GM04503 (cell line): ENCODE measurements around the gene GZMM.

Source experiments
- DNase-seq: peaks from one replicate; pipeline ENCODE4 v3.0.0-alpha.2; 2012; ENCODE audit warnings: low read depth

Gene GZMM

DNA sequence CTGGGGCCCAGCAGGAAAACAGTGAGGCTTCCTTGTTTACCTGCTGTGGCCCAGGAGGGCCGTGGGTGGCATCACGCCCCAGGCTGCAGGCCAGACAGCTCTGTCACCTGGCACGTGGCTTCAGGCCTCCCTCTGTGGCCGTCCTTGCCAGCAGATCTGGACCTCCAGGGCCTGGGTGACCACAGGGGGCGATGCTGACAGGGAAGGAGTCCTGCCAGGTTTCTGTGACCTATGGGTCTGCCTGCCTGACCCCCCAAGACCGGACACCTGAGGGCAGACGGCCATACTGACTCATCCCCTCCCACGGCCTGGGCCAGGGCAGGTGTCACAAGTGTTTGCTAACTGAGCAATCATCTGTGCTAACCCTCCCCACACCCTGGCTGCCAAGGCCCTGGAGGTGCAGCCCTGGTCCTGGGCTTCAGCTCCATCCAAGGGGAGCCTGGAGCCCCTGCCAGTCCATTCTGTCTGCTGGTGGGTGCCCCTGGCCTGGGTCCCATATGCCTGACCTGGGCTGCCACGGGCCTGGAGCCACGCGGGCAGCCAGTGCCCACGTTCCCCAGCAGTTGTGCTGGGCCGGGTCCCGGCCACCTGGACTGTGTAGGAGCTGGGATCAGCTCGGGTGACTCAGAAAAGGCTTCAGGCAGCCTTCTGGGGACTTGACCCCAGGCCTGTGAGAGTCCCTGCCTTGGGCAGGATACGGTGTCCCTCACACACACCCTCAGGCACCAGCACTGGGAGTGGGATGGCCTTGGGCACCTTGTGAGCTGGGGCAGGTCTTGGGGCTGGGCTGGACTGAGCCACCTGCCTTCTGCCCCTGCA, 8.6 kb upstream of the GZMM start:
- no peak for DNase-seq

DNA sequence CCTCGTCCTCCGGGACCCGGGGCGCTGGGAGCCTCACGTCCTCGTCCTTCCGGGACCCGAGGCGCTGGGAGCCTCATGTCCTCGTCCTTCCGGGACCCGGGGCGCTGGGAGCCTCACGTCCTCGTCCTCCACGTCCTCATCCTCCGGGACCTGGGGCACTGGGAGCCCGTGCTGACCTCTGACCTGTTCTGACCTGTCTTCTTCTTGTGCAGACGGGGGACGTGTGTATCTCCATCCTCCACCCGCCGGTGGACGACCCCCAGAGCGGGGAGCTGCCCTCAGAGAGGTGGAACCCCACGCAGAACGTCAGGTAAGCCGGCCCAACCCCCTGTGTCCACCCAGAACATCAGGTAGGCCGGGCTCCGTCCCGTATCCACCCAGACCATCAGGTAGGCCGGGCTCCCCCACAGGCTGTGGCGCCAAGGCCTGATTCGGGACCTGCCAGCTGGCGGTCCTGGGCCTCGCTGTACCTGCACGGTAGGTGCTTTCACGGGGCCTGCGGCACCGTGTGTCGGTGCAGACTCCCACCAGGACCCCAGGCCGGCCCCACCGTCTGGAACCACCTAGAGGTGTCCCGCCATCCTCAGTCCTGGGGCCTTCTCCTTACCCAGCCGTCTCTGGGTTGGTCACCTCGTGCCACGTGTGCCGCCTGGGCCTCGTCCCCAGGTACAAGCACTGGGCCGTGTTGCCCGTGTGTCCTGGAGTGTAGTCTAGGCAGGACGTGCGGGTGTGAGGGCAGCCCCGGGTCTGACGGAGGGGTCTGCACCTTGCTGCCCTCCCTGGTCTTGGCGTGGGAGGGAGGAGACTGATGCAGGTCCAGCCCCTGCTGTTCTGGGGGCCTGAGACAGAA, 7.6 kb upstream of the GZMM start:
- no peak for DNase-seq

DNA sequence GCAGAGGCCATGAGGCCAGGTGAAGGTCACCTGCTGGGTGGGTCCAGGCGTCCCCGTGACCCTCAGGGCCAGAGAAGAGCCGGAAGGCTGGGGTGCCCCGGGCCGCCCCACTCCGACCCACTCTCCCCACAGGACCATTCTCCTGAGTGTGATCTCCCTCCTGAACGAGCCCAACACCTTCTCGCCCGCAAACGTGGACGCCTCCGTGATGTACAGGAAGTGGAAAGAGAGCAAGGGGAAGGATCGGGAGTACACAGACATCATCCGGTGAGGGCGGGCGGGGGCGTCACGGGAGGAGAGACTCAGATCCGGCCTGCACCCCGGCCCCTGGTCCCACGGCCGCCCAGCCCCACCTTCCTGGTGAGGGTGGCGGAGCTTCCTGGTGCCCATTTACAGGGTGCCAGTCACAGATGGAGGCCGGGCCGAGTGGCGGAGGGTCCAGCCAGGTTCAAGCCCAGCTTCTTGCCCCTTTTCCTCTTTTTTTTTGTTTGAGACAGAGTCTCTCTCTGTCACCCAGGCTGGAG, 6.9 kb upstream of the GZMM start:
- no peak for DNase-seq

DNA sequence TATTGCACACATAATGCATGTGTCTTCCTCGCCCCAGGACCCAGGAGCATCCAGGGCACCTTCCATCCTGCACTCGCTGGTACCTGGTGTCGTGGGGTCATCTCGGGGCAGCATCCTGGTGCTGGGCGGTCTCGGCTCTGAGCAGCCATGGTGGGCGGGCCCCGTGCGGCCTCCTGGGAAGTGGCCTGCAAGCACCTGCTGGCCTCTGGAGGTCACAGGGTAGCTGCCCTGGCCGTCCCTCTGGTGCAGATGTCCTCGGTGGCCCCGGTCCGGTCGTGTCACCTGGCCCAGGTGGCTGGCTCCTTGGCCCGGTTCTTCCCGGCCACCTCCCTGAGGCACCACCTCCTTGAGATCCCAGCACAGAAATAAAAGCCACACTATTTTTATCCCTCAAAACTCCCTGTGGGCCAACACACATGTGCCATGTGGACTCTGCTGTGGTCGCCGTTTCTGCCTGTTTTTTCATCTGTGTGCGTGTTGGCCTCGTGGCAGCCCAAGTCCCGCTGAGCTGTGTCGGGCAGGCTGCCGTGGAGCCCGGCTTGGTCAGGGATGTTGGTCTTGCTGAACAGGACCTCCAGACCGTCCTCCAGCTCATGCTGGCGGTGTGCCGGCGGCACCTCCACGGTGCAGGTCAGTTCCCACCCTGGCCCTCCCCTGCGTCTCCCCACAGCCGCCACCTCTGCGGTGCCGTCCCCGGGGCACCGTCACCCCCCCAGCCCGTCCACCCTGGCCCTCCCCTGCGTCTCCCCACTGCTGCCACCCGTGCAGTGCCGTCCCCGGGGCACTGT, 5.0 kb upstream of the GZMM start:
- no peak for DNase-seq

DNA sequence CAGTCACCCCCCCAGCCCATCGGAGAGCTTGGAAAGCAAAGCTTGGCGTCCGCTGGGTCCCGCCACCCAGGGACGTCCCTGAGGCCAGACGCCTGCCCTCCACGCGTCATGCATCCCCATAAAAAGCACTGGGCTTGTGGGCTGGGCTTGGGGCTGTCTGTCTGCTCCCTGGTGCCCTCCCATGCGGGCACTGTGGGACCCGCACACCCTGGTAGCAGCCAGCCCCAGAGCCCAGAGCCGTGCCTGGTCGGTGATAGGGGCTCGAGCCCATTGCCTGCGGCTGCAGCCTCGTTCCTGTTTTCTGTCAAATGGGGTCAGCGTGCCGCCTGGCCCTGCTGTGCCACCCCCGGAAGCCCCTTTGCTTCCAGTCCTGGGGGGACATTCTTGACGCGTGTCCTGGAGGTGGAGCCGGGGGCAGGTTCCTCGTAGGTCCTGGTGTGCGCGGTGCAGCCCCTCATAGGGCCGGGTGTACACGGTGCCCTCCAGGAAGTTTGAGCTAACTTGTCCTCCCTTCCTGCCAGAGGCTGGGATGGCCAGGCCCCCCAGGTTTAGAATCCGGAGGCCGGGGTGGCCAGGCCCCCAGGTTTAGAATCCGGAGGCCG, 4.3 kb upstream of the GZMM start:
- no peak for DNase-seq

DNA sequence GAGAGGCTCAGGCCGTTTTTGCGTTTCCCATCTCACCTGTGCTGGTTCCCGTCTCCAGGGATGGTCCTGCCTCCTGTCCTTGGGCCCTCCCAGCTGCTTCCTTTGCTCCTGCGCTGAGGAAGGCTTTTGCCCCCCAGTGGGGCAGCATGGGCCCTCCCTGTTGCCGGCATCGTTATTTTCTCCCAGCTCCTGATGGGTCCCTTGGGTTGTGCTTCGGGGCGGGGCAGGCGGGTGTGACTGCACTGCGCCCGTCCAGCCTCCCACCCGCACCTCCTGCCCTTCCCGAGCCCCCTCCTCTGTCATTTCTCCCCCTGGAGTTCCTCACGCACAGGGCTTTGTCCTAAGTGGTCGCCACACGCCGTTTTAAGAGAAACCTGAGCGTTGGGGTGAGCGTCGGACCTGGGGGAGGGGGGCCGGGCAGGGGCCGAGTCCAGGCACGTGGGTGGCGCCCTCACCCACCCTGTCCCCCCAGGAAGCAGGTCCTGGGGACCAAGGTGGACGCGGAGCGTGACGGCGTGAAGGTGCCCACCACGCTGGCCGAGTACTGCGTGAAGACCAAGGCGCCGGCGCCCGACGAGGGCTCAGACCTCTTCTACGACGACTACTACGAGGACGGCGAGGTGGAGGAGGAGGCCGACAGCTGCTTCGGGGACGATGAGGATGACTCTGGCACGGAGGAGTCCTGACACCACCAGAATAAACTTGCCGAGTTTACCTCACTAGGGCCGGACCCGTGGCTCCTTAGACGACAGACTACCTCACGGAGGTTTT, 2.8 kb upstream of the GZMM start:
- DNase-seq, result no peak

DNA sequence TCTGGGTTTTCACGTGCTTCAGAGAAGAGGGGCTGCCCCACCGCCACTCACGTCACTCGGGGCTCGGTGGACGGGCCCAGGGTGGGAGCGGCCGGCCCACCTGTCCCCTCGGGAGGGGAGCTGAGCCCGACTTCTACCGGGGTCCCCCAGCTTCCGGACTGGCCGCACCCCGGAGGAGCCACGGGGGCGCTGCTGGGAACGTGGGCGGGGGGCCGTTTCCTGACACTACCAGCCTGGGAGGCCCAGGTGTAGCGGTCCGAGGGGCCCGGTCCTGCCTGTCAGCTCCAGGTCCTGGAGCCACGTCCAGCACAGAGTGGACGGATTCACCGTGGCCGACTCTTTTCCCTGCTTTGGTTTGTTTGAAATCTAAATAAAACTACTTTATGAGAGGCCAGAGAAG, 2.2 kb upstream of the GZMM start:
- DNase-seq, result no peak

DNA sequence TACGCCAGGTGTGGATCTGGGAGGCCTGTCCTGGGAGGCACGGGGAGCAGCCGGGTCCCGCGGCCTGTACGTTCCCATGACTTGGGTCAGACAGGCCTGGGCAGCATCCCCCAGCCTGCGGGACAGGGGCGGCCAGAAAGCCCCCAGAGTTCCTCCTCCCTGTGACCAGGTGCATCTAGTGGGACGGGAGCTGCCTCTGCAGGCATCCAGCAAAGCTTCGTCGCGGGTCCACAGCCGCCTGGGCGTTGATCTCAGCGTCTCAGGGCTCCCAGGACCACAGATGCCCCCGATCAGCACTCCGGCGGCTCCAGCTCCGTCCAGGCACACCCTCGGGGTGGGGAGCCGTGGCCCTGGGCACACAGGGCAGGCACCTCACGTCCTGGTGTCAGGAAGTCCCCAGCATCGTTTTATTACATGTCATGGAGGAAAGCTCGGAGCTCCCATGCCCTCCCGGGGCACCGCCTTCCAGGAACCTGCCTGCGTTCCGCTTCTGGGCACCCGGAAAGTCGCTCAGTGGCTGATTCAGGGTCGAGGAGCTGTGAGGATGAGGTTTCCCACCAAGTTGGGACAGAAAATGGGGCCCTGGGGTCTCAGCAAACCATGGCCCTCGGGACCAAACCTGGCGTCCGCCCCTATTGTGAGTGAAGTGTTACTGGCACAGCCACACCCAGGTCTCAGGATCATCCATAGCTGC, 1.5 kb upstream of the GZMM start:
- no peak for DNase-seq

DNA sequence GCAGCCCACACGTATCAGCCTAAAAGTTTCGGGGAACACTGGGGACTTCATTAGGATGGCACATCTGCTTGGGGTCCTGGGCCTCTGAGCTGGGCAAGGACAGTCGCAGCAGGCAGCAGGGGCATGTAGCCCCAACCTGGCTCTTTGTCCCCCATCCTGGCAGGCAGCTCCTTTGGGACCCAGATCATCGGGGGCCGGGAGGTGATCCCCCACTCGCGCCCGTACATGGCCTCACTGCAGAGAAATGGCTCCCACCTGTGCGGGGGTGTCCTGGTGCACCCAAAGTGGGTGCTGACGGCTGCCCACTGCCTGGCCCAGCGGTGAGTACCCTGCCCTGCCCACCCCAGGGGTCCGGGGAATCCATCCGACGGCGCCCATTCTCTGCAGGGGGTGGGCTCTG, 3.3 kb downstream of the GZMM start:
- DNase-seq, result no peak

DNA sequence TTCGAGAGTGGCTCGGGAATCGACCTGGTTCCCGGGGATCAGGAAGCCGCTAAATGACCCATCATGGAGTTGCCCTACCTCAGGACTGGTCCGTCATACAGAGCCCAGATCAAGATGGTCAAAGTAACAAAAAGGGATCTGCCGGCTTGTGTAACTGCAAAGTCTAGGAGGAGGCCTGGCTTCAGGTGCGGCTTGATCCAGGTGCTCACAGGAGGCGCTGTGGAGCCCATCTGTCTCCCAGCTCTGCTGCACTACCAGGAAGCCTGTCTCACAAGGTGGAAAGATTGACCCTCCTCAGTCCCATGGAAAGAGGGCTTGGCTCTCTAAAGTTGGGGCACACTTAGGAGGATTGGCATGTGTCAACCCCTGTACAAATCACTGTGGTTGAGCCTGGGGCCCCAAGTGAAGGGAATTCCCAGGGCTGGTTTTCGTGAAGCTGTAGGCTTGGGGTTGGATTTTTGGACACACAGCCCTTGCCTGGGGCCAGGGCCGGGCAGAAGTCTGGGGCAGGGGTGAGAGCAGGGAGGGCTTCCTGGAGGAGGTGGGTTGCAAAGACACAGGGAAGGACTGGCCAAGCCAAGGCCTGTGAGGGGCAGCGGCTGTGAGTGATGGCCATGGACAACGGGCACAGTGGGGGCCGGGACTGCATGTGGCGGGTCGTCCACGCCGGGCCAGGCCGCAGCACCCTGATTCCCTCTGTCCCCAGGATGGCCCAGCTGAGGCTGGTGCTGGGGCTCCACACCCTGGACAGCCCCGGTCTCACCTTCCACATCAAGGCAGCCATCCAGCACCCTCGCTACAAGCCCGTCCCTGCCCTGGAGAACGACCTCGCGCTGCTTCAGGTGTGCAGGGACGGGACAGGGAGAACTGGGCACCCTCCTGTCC, 4.2 kb downstream of the GZMM start:
- no peak for DNase-seq

DNA sequence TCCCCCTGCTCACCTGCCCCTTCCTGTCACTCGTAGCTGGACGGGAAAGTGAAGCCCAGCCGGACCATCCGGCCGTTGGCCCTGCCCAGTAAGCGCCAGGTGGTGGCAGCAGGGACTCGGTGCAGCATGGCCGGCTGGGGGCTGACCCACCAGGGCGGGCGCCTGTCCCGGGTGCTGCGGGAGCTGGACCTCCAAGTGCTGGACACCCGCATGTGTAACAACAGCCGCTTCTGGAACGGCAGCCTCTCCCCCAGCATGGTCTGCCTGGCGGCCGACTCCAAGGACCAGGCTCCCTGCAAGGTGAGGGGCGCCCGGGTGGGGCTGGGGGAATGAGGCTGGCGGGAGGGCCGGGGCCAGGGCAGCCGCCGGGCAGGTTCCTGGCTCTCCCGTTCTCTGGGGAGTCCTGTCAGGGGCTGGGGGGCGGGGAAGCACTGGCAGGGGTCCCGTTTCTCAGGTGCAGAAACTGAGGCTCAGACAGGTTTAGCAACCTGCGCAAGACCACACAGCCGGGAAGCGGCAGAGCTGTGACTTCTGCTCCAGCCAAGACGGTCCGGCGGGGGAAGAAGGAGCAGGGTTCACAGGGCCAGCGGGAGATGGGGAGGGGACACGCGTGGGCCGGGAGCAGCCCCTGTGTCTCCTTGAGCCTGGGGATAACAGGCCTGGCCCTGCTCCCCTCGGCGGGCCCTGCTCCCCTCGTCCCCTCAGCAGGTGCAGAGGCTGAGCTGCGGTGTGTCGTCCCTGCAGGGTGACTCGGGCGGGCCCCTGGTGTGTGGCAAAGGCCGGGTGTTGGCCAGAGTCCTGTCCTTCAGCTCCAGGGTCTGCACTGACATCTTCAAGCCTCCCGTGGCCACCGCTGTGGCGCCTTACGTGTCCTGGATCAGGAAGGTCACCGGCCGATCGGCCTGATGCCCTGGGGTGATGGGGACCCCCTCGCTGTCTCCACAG, 5.3 kb downstream of the GZMM start:
- no peak for DNase-seq

DNA sequence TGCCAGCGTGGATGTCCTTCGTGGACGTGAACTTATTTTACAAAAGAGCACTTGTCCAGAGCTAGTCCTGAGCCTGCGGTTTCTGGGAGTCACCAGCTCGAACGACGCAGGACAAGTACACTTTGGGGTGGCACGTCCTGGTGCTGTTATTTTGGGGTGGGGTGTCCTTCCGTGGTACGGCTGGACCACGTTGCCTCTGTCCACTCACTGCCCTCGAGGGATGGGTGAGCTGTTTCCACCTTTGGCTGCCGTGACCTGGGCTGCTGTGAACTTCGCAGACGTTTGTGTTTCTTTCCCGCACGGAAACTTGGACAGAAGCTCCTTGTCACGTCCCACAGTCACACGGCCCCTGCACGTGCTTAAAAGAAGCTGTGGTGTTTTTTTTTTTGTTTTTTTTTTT, 11.0 kb downstream of the GZMM start:
- DNase-seq, result no peak

DNA sequence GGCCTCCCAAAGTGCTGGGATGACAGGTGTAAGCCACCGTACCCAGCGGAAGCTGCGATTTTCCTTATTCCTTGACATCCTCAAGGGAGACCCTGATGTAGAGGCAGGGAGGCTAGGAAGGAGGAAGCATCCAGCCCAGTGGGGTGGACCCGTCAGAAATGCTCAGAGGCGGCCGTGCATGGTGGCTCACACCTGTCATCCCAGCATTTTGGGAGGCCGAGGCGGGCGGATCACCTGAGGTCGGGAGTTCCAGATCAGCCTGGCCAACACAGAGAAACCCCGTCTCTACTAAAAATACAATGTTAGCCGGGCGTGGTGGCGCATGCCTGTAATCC, 11.6 kb downstream of the GZMM start:
- no peak for DNase-seq

DNA sequence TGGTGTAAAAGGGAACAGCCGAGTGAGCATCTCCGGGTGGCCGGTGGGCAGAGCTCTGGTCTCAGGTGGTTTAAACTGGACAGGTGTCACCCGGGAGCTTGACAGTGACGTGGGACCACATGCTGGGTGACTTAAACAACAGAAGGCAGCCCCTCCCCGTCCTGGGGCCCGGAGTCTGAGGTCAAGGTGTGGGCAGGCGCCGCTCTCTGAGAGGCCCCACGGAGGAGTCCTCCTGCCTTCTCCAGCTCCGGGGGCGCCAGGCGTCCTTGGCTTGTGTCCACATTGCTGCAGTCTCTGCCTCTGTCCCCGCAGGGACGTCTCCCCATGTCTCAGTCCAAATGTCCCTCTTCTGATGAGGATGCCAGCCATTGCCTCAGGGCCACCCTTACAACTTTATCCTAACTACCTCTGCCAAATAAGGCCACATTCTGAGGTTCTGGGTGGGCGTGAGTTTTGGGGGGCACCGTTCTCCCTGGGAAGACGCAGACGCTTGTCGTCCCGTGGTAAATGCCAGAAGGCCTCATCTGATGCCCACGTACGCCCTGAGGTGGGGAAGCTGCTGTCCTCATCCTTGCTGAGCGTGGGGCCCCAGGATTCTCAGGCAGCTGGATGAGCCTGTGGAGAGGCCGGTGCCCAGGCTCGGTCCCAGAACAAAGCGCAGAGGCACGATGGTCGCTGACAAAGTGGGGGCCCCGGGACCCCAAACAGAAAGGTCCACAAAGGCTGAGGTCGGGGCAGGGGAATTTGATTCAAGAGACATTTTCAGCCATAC, 12.9 kb downstream of the GZMM start:
- no peak for DNase-seq

DNA sequence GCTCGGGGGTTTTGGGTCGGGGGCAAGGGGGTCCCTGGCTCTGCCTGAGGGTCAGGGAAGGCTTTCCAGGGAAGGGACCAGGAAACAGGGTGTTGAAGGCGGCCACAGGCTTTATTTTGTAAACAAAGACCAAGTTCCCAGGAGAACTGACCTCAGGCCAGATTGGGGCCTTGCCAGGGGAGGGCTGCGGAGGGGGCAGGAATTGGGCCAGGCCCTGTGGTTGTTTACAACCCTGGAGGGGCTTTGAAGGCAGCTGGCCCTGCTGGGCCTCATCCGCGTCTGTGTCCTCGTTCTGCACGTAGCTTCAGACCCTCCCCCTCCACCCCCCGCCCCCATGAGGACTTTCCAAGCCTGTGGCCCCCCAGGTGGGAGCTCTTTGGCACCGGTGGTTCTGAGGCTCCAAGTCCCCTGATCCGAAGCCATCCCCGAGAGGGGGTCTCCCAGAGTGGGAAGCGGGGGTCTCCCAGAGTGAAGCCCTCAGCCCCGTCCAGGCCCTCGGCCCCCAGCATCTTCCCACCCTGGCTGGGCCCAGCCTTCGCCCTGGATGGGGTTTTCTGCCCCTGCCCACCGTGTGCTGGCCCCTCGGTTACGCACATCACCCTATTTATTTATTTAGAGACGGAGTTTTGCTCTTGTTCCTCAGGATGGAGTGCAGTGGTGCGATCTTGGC, 15.1 kb downstream of the GZMM start:
- no peak for DNase-seq

DNA sequence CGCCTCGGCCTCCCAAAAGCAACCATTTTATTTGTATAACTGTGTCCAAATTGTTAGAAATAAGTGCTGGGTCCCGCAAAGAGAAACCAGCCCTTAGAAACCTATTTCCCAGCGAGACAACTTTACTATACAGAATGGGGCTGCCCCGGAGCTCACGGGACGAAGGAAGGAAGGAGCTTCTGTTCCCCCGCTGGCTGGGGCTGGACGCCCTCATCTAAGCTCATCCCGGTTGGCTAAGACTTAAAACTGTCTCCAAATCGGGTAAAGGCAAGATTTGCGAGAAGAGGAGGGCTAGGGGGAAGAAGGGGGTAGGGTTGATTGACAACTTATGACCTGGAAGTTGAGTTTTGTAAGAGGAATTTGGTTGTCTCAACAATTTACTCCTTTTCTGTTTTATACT, 16.3 kb downstream of the GZMM start:
- DNase-seq, result no peak

DNA sequence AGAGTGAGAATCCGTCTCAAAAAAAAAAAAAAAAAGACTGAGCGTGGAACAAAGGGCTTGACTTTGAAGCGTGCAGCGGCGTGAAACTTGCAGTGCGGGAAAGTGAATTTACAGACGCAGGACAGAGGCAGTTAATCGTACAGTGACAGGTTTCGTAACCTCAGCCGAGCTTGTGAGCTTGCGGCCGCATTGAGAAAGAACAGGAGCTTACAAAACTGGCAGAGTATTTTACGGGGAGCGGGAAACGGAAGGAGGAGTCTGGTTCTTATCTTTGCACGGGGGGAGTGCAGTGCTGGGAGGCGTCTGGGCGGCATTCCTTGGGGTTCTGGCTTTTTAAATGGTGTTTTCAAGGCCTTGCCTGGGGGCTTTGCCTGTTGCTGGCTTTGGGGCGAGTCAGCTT, 22.6 kb downstream of the GZMM start:
- DNase-seq, result no peak
